Cardiac fibroblast (primary cell): ENCODE results near the gene CSMD2.
"Not testable (repeated sequence)": the region's sequence is repeated elsewhere in the genome, so short reads cannot be mapped to it uniquely, and the experiment has no call there.

Experiments
- DNase-seq, 2 donors: peaks; one replicate each; pipeline versions ENCODE4 v3.0.0 to v3.0.0-alpha.2; 2010; ENCODE audit warnings: low read depth in 2 of 2
- H3K4me3 ChIP-seq, 2 donors: replicated peaks in 1 of 2; 1 replicate in 1 of 2; 2 replicates in 1 of 2; pipeline ENCODE4 v1.5.1; 2011; ENCODE audit warnings: low read depth in 2 of 2, low read length in 2 of 2, mild to moderate bottlenecking in 2 of 2, moderate library complexity in 1 of 2
- CTCF ChIP-seq: IDR thresholded peaks from one replicate; pipeline ENCODE4 v1.5.1; 2011; ENCODE audit warnings: low read depth, mild to moderate bottlenecking, low read length, inconsistent platforms

Gene CSMD2

GRCh38 chr1:34113362-34113761 is 51.7 kb downstream of the CSMD2 start:
- no peak for DNase-seq
- H3K4me3 ChIP-seq = no peak overlapping the region
- TF ChIP-seq CTCF = no peak

- no peak for TF ChIP-seq CTCF
- DNase-seq = no peak
- H3K4me3 ChIP-seq = no peak overlapping the region
These were observed 56.3 kb downstream of the CSMD2 start for GRCh38 chr1:34108711-34109110.

GRCh38 chr1:34108269-34108668 is 56.8 kb downstream of the CSMD2 start:
- H3K4me3 ChIP-seq = no peak overlapping the region
- no peak for DNase-seq
- TF ChIP-seq CTCF = no peak

GRCh38 chr1:34101151-34101550 is 63.9 kb downstream of the CSMD2 start:
- no peak for TF ChIP-seq CTCF
- no peak overlapping the region for H3K4me3 ChIP-seq
- peak in 1 of 2 donors; percentile 17 for DNase-seq

- DNase-seq = no peak
- no peak for TF ChIP-seq CTCF
- H3K4me3 ChIP-seq = no peak overlapping the region
These were observed 64.7 kb downstream of the CSMD2 start for GRCh38 chr1:34100332-34100731.

- DNase-seq, H3K4me3 ChIP-seq: not testable (repeated sequence)
These were observed 72.6 kb downstream of the CSMD2 start for GRCh38 chr1:34092399-34092798.

- H3K4me3 ChIP-seq = no peak overlapping the region
- TF ChIP-seq CTCF = no peak
- no peak for DNase-seq
These were observed 75.3 kb downstream of the CSMD2 start for GRCh38 chr1:34089731-34090130.
